Measurements from ENCODE around the gene ZBTB49.
"Not testable (repeated sequence)": the region's sequence is repeated elsewhere in the genome, so short reads cannot be mapped to it uniquely, and the experiment has no call there.

ZBTB49 gene

GRCh38 chr4:4248029-4248884 is 41.8 kb upstream of the ZBTB49 start, which contains the start of gene TMEM128 (continued):
- TF ChIP-seq ZNF658 (tag by site-specific recombination; IDR thresholded peaks at IDR 0.05) (no peak), REST (tag by site-specific recombination; IDR thresholded peaks at IDR 0.05) (peak; percentile 55; the same call in 1 of the 2 replicates), PATZ1 (tag by site-specific recombination; IDR thresholded peaks at IDR 0.05) (no peak), ZNF449 (tag by site-specific recombination; IDR thresholded peaks at IDR 0.05) (no peak)

- TF ChIP-seq ZNF664 (tag by site-specific recombination; IDR thresholded peaks at IDR 0.05) (peak; percentile 98), ZNF423 (tag by site-specific recombination; IDR thresholded peaks at IDR 0.05) (no peak)
- H3K9me3 ChIP-seq (ENCODE audit: control insufficient read depth, insufficient read depth, low read depth, low read length), result no peaks in the 10 kb centered on the region
- H3K27ac ChIP-seq (ENCODE audit: extremely low read depth, low read depth, low read length), result peak overlapping the region; percentile 71
- H3K36me3 ChIP-seq (ENCODE audit: control insufficient read depth in 2 of 2, insufficient read depth in 1 of 2, low read length in 2 of 2), result peaks cover 10 to 23% of the 10 kb centered on the region in 2 experiments
- H3K4me3 ChIP-seq (ENCODE audit: low read depth, low read length), result peak overlapping the region; percentile 79
- no peaks in the 10 kb centered on the region for H3K4me1 ChIP-seq (ENCODE audit: control insufficient read depth, insufficient read depth, low read length)
- ChIA-PET CTCF (interaction anchor here (0.9 to 1.0 kb wide), 2 partner anchors 14 to 181 kb away, joined by 3 to 4 read pairs; no protein-coding TSS in a partner anchor), POLR2A (interaction anchor here (0.8 to 1.2 kb wide), 3 partner anchors 41 to 195 kb away, joined by 3 to 4 read pairs (median 3); partner anchors contain the start of gene LYAR)
These were observed 41.2 kb upstream of the ZBTB49 start for GRCh38 chr4:4248885-4249203.

- not testable (repeated sequence) for H3K4me3 ChIP-seq (ENCODE audit: low read depth, low read length); H3K9me3 ChIP-seq (ENCODE audit: control insufficient read depth, insufficient read depth, low read depth, low read length); H3K27ac ChIP-seq (ENCODE audit: extremely low read depth, low read depth, low read length); H3K4me1 ChIP-seq (ENCODE audit: control insufficient read depth, insufficient read depth, low read length)
- ChIA-PET POLR2A (interaction anchor here (0.8 kb wide), 1 partner anchor 40 kb away, joined by 3 read pairs; the partner anchor contains the start of gene LYAR), CTCF (interaction anchor here (0.9 to 1.0 kb wide), 2 partner anchors 14 to 181 kb away, joined by 3 to 4 read pairs; no protein-coding TSS in a partner anchor)
- peaks cover 10 to 18% of the 10 kb centered on the region in 2 experiments for H3K36me3 ChIP-seq (ENCODE audit: control insufficient read depth in 2 of 2, insufficient read depth in 1 of 2, low read length in 2 of 2)
These were observed 40.7 kb upstream of the ZBTB49 start for GRCh38 chr4:4249342-4249741.

- ChIA-PET POLR2A (interaction anchor here (0.8 kb wide), 1 partner anchor 40 kb away, joined by 3 read pairs; the partner anchor contains the start of gene LYAR), CTCF (interaction anchor here (0.6 to 2.6 kb wide), 5 partner anchors 10 to 180 kb away, joined by 3 to 15 read pairs (median 3); no protein-coding TSS in a partner anchor)
- H3K36me3 ChIP-seq (ENCODE audit: control insufficient read depth in 2 of 2, insufficient read depth in 1 of 2, low read length in 2 of 2), result peaks cover 9 to 13% of the 10 kb centered on the region in 2 experiments
- H3K27ac ChIP-seq (ENCODE audit: extremely low read depth, low read depth, low read length), result no peak overlapping the region
- H3K4me3 ChIP-seq (ENCODE audit: low read depth, low read length), result no peak overlapping the region
- no peaks in the 10 kb centered on the region for H3K9me3 ChIP-seq (ENCODE audit: control insufficient read depth, insufficient read depth, low read depth, low read length)
- H3K4me1 ChIP-seq (ENCODE audit: control insufficient read depth, insufficient read depth, low read length), result no peaks in the 10 kb centered on the region
- TF ChIP-seq ZBTB8A (tag by site-specific recombination; IDR thresholded peaks at IDR 0.05) (no peak), ZNF37A (tag by site-specific recombination; IDR thresholded peaks at IDR 0.05) (no peak), ZSCAN5A (tag by site-specific recombination; IDR thresholded peaks at IDR 0.05) (no peak), ZBTB1 (tag by site-specific recombination; IDR thresholded peaks at IDR 0.05) (no peak), ZNF621 (tag by site-specific recombination; IDR thresholded peaks at IDR 0.05) (no peak), GFI1B (tag by site-specific recombination; IDR thresholded peaks at IDR 0.05) (no peak), INSM2 (tag by site-specific recombination; IDR thresholded peaks at IDR 0.05) (no peak), ZNF292 (tag by site-specific recombination; IDR thresholded peaks at IDR 0.05; ENCODE audit: borderline replicate concordance, low read depth) (no peak), ZNF239 (tag by site-specific recombination; IDR thresholded peaks at IDR 0.05) (no peak)
These were observed 40.2 kb upstream of the ZBTB49 start for GRCh38 chr4:4249866-4250265.
